Measurements from ENCODE around the gene EDA.
A peak's percentile ranks its signal among the peaks of the same experiment; 100 is the strongest.
"Not testable (repeated sequence)": the region's sequence is repeated elsewhere in the genome, so short reads cannot be mapped to it uniquely, and the experiment has no call there.

EDA gene

DNA sequence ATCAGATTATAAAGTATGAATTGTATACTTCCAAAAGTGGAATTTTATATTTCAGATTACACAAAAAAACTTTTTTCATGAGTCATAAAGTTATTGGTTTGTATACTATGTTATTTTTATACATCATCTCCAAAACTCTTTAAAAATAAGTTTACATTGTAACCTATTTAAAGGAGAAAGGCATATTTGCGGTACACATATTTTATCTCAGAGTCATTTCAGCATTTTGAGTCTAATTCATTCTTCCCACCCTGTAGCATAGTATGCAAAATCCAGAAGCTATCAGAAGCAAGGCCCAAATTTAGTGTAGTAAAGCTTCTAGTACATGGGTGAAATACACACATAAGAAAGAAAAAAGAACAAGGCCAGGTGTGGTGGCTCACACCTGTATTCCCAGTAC lies 353.5 kb downstream of the EDA start:
- no peak for DNase-seq (ENCODE audit: low read depth)
- TF ChIP-seq, protein P1, sequence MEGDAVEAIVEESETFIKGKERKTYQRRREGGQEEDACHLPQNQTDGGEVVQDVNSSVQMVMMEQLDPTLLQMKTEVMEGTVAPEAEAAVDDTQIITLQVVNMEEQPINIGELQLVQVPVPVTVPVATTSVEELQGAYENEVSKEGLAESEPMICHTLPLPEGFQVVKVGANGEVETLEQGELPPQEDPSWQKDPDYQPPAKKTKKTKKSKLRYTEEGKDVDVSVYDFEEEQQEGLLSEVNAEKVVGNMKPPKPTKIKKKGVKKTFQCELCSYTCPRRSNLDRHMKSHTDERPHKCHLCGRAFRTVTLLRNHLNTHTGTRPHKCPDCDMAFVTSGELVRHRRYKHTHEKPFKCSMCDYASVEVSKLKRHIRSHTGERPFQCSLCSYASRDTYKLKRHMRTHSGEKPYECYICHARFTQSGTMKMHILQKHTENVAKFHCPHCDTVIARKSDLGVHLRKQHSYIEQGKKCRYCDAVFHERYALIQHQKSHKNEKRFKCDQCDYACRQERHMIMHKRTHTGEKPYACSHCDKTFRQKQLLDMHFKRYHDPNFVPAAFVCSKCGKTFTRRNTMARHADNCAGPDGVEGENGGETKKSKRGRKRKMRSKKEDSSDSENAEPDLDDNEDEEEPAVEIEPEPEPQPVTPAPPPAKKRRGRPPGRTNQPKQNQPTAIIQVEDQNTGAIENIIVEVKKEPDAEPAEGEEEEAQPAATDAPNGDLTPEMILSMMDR (conservative IDR thresholded peaks at IDR 0.05; ENCODE audit: low read depth, low read length): no peak
- no peak overlapping the region for H3K4me3 ChIP-seq (ENCODE audit: low read depth, low read length)

DNA sequence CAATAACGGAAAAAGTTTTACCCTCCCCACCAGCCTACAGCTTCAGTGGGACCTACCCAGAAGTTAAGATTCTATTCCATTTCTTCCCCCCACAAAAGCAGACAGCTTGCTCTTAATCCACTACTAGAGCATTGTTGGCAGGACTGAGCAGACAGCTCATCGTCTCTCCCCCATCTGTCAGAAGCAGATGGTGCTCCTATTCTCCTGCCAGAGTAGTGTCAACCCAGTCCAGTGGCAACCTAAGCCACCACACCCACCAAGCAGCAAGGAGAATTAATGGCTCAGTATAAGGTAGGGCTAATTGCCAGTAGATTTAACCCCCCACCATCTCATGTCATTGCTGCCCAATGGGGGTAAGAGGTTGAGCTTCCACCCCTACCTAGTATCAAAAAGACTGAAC lies 371.8 kb downstream of the EDA start:
- DNase-seq (ENCODE audit: low read depth): no peak
- no peak overlapping the region for H3K4me3 ChIP-seq (ENCODE audit: low read depth, low read length)
- TF ChIP-seq, protein P1 (conservative IDR thresholded peaks at IDR 0.05; ENCODE audit: low read depth, low read length): no peak

DNA sequence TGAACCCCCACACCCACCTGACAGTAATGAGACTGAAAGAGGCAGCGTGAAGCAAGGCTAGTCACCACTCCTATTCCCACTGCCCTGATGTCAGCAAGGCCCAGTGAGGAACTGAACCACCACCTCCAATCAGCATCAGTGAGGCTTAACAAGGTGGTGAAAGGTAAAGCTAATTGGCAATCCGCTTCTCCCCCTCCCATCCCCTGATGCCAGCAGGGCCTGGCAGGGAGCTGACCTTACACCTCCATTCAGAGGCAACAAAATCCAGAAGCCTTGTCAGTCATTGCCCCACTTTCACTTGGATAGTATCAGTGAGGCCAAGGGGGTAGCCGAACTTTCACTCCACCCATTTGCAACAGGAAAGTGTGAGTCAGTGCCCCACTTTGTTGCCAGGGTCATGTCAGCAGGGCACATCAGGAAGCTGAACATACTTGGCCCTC lies 373.1 kb downstream of the EDA start:
- peak; percentile 21 for DNase-seq (ENCODE audit: low read depth)
- no peak overlapping the region for H3K4me3 ChIP-seq (ENCODE audit: low read depth, low read length)
- TF ChIP-seq, protein P1 (conservative IDR thresholded peaks at IDR 0.05; ENCODE audit: low read depth, low read length): no peak

DNA sequence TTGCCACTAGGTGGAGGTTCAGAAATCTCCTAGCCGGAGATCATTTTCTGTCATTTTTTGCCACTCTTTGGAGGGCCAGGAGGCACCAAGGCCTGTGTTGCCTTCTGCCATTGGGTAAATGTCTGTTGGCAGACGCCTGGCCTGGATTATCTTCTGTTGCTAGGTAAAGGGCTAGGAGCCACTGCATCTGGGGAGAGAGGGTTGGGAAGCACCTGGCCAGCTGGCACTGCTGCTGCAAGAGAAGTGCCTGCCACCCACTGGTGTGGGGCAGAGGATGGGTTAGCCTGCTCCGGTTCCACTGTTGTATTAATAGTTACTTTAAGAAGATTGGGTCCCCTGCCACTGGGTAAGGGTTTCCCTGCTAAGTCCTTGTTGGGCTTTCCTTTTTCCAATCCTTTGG lies 375.8 kb downstream of the EDA start:
- no peak overlapping the region for H3K4me3 ChIP-seq (ENCODE audit: low read depth, low read length)
- TF ChIP-seq, protein P1 (conservative IDR thresholded peaks at IDR 0.05; ENCODE audit: low read depth, low read length): no peak

DNA sequence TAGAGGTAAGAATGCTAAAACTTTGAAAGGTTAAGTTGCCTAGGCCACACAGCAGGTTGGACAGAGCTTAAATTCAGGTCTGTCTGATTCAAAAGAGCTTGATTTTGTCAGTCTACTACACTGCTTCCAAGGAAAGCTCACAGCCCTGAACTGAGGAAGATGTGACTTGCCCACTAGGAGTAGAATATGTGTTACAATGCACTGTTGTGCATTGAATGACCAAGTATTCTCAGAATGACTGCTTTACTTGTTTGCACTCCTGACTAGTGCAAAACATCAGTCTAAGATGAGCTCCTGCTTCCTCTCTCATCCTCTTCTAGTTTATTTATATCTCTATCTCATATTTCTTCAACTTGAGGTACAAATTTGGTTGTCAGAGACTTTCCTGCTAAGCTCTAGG lies 377.6 kb downstream of the EDA start:
- TF ChIP-seq, protein P1 (conservative IDR thresholded peaks at IDR 0.05; ENCODE audit: low read depth, low read length): no peak
- H3K4me3 ChIP-seq (ENCODE audit: low read depth, low read length): no peak overlapping the region

More for the DNA sequence above, 375.8 kb downstream of the EDA start:
- no peak for DNase-seq (ENCODE audit: low read depth)

DNA sequence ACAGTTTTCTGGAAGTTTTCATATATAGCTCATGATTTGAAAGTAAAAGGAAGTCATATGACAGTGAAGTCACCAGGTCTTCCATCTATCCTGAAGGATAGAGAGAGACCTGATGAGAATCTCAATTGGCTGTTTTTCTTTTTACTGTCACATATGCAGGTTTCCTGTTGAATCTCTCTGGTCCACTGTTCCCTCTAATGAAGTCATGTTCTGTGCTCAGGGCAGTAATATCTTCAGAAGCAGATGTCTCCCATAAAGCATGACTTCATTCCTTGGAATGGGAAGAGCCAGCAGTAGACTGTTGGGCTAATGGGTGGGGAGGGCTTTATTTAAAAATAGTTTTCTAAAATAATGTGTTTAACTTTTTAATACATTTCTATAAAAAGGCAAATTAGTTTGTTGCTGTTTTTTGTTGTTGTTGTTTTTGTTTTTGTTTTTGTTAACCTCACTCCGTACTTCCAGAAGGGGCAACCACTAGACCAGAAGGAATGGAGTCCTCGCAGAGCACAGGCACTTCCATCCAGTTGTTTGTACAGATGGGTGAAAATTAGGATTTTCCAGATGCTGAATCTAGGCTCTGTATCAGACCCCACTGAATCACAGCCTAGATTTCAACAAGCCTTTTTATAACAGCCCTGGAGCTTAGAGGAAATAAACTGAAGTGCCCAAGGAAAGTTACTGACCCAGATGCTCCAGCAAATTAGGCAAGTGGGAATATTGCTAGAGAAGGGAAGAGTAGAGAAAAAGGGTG lies 379.6 kb downstream of the EDA start:
- H3K4me3 ChIP-seq (ENCODE audit: low read depth, low read length): no peak overlapping the region
- no peak for DNase-seq (ENCODE audit: low read depth)
- TF ChIP-seq, protein P1 (conservative IDR thresholded peaks at IDR 0.05; ENCODE audit: low read depth, low read length): no peak

More for the DNA sequence above, 377.6 kb downstream of the EDA start:
- DNase-seq (ENCODE audit: low read depth): no peak

DNA sequence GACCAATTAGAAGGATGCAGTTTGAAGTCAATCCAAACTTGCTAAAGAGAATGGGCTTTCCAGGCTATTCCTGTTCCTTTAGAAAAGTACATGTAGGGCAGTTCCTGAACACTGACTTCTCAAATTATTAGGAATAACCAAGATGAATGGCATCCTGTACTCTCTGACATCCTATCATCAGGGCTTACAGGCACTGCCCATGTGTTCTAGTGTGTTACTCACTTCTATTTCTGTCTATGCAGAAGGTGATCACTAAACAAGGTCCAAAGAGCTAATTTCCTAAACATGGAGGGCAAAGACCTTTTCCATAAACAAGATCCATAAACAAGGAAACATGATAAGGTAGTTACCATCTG lies 380.2 kb downstream of the EDA start:
- no peak overlapping the region for H3K4me3 ChIP-seq (ENCODE audit: low read depth, low read length)
- DNase-seq (ENCODE audit: low read depth): no peak
- TF ChIP-seq, protein P1 (conservative IDR thresholded peaks at IDR 0.05; ENCODE audit: low read depth, low read length): no peak

DNA sequence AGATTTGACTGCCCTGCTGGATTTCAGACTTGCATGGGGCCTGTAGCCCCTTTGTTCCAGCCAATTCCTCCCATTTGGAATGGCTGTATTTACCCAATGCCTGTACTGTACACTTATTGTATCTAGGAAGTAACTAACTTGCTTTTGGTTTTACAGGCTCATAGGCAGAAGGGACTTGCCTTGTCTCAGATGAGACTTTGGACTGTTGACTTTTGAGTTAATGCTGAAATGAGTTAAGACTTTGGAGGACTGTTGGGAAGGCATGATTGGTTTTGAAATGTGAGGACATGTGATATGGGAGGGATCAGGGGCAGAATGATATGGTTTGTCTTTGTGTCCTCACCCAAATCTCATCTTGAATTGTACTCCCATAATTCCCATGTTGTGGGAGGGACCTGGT lies 382.4 kb downstream of the EDA start:
- DNase-seq (ENCODE audit: low read depth); H3K4me3 ChIP-seq (ENCODE audit: low read depth, low read length): not testable (repeated sequence)
